Left ventricle myocardium inferior (tissue), 1 donor: Measurements from ENCODE around the gene IQSEC1. TPM values are rescaled to one million over a fixed set of nuclear protein-coding genes. Genes with fewer than 3 reads are reported as not detected.
A peak's percentile ranks its signal among the peaks of the same experiment; 100 is the strongest.

Experiments
- DNase-seq: peaks from one replicate; pipeline ENCODE4 v3.0.0-alpha.2; 2020
- H3K27ac ChIP-seq: fragments of 200-600 bp; replicated peaks from 2 replicates; pipeline ENCODE4 v1.8.0; 2021
- H3K27me3 ChIP-seq: fragments of 200-600 bp; 2 replicates; pipeline ENCODE4 v1.8.0; 2021; ENCODE audit warnings: low read depth
- H3K36me3 ChIP-seq: fragments of 200-600 bp; 2 replicates; pipeline ENCODE4 v1.8.0; 2021
- H3K4me1 ChIP-seq: fragments of 200-600 bp; 2 replicates; pipeline ENCODE4 v1.8.0; 2021
- H3K4me3 ChIP-seq: fragments of 200-600 bp; 2 replicates; pipeline ENCODE4 v1.8.0; 2021; ENCODE audit warnings: mild to moderate bottlenecking, moderate library complexity
- H3K9me3 ChIP-seq: fragments of 200-600 bp; replicated peaks from 2 replicates; pipeline ENCODE4 v1.8.0; 2021
- CTCF ChIP-seq: fragments of 200-600 bp; IDR thresholded peaks from 2 replicates; pipeline ENCODE4 v1.8.0; 2021; ENCODE audit warnings: antibody characterized with exemption, mild to moderate bottlenecking, borderline replicate concordance
- intact Hi-C: fragments of 100-400 bp; cut with micrococcal nuclease; formaldehyde crosslinking; loops from one replicate; pipeline ENCODE4 v1.11.0; 2022
- total RNA-seq: library from RNA; stranded (reverse); fragmentation: NEBNext Ultra II Directional; extraction: Animal tissue kit (Norgen Biotek cat#: 25700); gene quantifications from one replicate; pipeline ENCODE4 v1.2.1, GENCODE V29; 2021
- donor health status: DM: no; HTN: yes; CAD: no; lungs with severe emphysema.

The IQSEC1 gene
- total RNA-seq, 1 donor from 2014 or later, result 78.6 TPM

GRCh38 chr3:12932347-12932746 lies 140.9 kb downstream of the IQSEC1 start:
- no peak for TF ChIP-seq CTCF
- DNase-seq, result peak; percentile 77
- Histone ChIP-seq H3K27ac (peak overlapping the region; percentile 95), H3K4me3 (no peak overlapping the region), H3K9me3 (no peaks in the 10 kb centered on the region), H3K27me3 (no peaks in the 10 kb centered on the region), H3K36me3 (peaks cover 21% of the 10 kb centered on the region), H3K4me1 (peaks cover 99% of the 10 kb centered on the region)
- intact Hi-C loops, result no loop called here

- peak; percentile 64 for DNase-seq
- TF ChIP-seq CTCF, result no peak
- intact Hi-C loops, result no loop called here
- Histone ChIP-seq H3K27me3 (no peaks in the 10 kb centered on the region), H3K4me1 (peaks cover 99% of the 10 kb centered on the region), H3K36me3 (peaks cover 19% of the 10 kb centered on the region), H3K27ac (peak overlapping the region; percentile 95), H3K4me3 (peak overlapping the region; percentile 32), H3K9me3 (no peaks in the 10 kb centered on the region)
These were observed 141.8 kb downstream of the IQSEC1 start for GRCh38 chr3:12931273-12931905.

GRCh38 chr3:12929801-12930200 lies 143.4 kb downstream of the IQSEC1 start:
- H3K27ac ChIP-seq, result peak overlapping the region; percentile 95

GRCh38 chr3:12926660-12927059 lies 146.6 kb downstream of the IQSEC1 start:
- Histone ChIP-seq H3K36me3 (peaks cover 39% of the 10 kb centered on the region), H3K4me1 (peaks cover 99% of the 10 kb centered on the region), H3K4me3 (no peak overlapping the region), H3K27me3 (no peaks in the 10 kb centered on the region), H3K9me3 (no peaks in the 10 kb centered on the region), H3K27ac (peak overlapping the region; percentile 76)
- intact Hi-C loops, result no loop called here
- no peak for TF ChIP-seq CTCF
- DNase-seq, result peak; percentile 56

More at GRCh38 chr3:12929801-12930200, 143.4 kb downstream of the IQSEC1 start:
- no peaks in the 10 kb centered on the region for H3K27me3 ChIP-seq
- peaks cover 15% of the 10 kb centered on the region for H3K36me3 ChIP-seq
- H3K4me1 ChIP-seq, result peaks cover 99% of the 10 kb centered on the region
- no peak overlapping the region for H3K4me3 ChIP-seq
- TF ChIP-seq CTCF, result no peak
- intact Hi-C loops, result no loop called here
- no peaks in the 10 kb centered on the region for H3K9me3 ChIP-seq
- DNase-seq, result no peak

GRCh38 chr3:12925648-12926047 lies 147.6 kb downstream of the IQSEC1 start:
- H3K27me3 ChIP-seq, result no peaks in the 10 kb centered on the region
- intact Hi-C loops, result no loop called here
- H3K4me3 ChIP-seq, result no peak overlapping the region
- H3K9me3 ChIP-seq, result no peaks in the 10 kb centered on the region
- H3K27ac ChIP-seq, result peak overlapping the region; percentile 76
- no peak for TF ChIP-seq CTCF
- H3K4me1 ChIP-seq, result peaks cover 97% of the 10 kb centered on the region
- no peak for DNase-seq
- H3K36me3 ChIP-seq, result peaks cover 49% of the 10 kb centered on the region
